B cell (primary cell): ENCODE measurements around the gene PTGIR. TPM values are rescaled to one million over a fixed set of nuclear protein-coding genes. Genes with fewer than 3 reads are reported as not detected.

Source experiments
- ATAC-seq: fragments of 200-7000 bp; cut with Tn5 transposase; one replicate; pipeline ENCODE4 v1.10.0; 2021; ENCODE audit warnings: low read depth, mild to moderate bottlenecking, moderate number of reproducible peaks, moderate library complexity
- CTCF ChIA-PET: fragments of 350-600 bp; sonication (Branson Sonifier 250); formaldehyde crosslinking; loops from one replicate; lab custom pipeline; 2021; ENCODE audit warnings: antibody characterized with exemption, inconsistent platforms; lab: Charles Lee
- POLR2A ChIA-PET: fragments of 350-600 bp; sonication (Branson Sonifier 250); formaldehyde crosslinking; loops from one replicate; lab custom pipeline; 2021; ENCODE audit warnings: antibody characterized with exemption; lab: Charles Lee
- DNase-seq: peaks from one replicate; pipeline ENCODE4 v3.0.0; 2013
- H2AFZ ChIP-seq: 2 replicates; pipeline ENCODE4 v1.6.1; 2012; ENCODE audit warnings: mild to moderate bottlenecking, low read depth, low read length; ENCODE audit not compliant: insufficient read depth, poor library complexity, severe bottlenecking
- H3K27ac ChIP-seq, 2 donors: 1 replicate in 1 of 2; 2 replicates in 1 of 2; pipeline ENCODE4 v1.5.1; 2012 to 2013; ENCODE audit warnings: low read length in 2 of 2, mild to moderate bottlenecking in 2 of 2, moderate library complexity in 1 of 2
- H3K27me3 ChIP-seq, 4 experiments: fragments of 200-600 bp in 1 of 4; sonication (generic) in 1 of 4; replicated peaks in 1 of 4; 1 replicate in 2 of 4; 2 replicates in 2 of 4; pipeline versions ENCODE4 v1.6.1 to v1.7.0; 2013 to 2016; ENCODE audit warnings: low read length in 3 of 4, mild to moderate bottlenecking in 2 of 4, mixed read lengths in 1 of 4, moderate library complexity in 1 of 4; ENCODE audit not compliant: insufficient read depth in 4 of 4, control insufficient read depth in 3 of 4; ENCODE audit errors: control extremely low read depth in 1 of 4
- H3K36me3 ChIP-seq, 2 experiments: replicated peaks in 1 of 2; 1 replicate in 1 of 2; 2 replicates in 1 of 2; pipeline versions ENCODE4 v1.6.1 to v1.7.1; 2013; ENCODE audit warnings: low read length in 1 of 2; ENCODE audit not compliant: insufficient read depth in 2 of 2, control insufficient read depth in 1 of 2; ENCODE audit errors: control extremely low read depth in 1 of 2, extremely low read depth in 1 of 2
- H3K4me1 ChIP-seq, 2 donors: fragments of 200-600 bp in 1 of 2; sonication (generic) in 1 of 2; 1 replicate in 1 of 2; 2 replicates in 1 of 2; pipeline versions ENCODE4 v1.5.1 to v1.6.1; 2013 to 2017; ENCODE audit warnings: low read length in 2 of 2; ENCODE audit not compliant: control insufficient read depth in 2 of 2, insufficient read depth in 2 of 2
- H3K4me2 ChIP-seq: replicated peaks from 2 replicates; pipeline ENCODE3; 2012; ENCODE audit warnings: mild to moderate bottlenecking, low read depth, low read length; ENCODE audit not compliant: poor library complexity, severe bottlenecking
- H3K4me3 ChIP-seq, 5 experiments: fragments of 200-600 bp in 1 of 5; sonication (generic) in 1 of 5; 1 replicate in 3 of 5; 2 replicates in 2 of 5; pipeline versions ENCODE4 v1.5.1 to v1.7.0; 2011 to 2016; ENCODE audit warnings: low read length in 4 of 5, mild to moderate bottlenecking in 4 of 5, low read depth in 2 of 5, control low read depth in 1 of 5, moderate library complexity in 1 of 5; ENCODE audit not compliant: insufficient read depth in 1 of 5; ENCODE audit errors: control extremely low read depth in 1 of 5, extremely low read depth in 1 of 5
- H3K79me2 ChIP-seq: fragments of 200-600 bp; sonication (generic); one replicate; pipeline ENCODE4 v1.6.0; 2016; ENCODE audit warnings: low read length; ENCODE audit not compliant: control insufficient read depth, insufficient read depth
- H3K9ac ChIP-seq: fragments of 200-600 bp; sonication (generic); 2 replicates; pipeline ENCODE4 v1.6.1; 2017; ENCODE audit warnings: mild to moderate bottlenecking, low read length, moderate library complexity
- H3K9me3 ChIP-seq, 3 donors: one replicate each; pipeline versions ENCODE4 v1.6.1 to v1.7.1; 2013; ENCODE audit warnings: low read length in 2 of 3; ENCODE audit not compliant: control insufficient read depth in 2 of 3, insufficient read depth in 1 of 3; ENCODE audit errors: control extremely low read depth in 1 of 3
- H4K20me1 ChIP-seq: 2 replicates; pipeline ENCODE4 v1.6.0; 2012; ENCODE audit warnings: mild to moderate bottlenecking, low read length; ENCODE audit not compliant: insufficient read depth, control insufficient read depth, poor library complexity, severe bottlenecking
- H3K27ac Mint-ChIP-seq: one replicate; pipeline ENCODE4 v1.8.0; 2021; ENCODE audit warnings: mixed read lengths
- H3K27me3 Mint-ChIP-seq: one replicate; pipeline ENCODE4 v1.8.0; 2021; ENCODE audit warnings: mixed read lengths
- H3K4me1 Mint-ChIP-seq: one replicate; pipeline ENCODE4 v1.8.0; 2021; ENCODE audit warnings: mixed read lengths
- H3K4me3 Mint-ChIP-seq: one replicate; pipeline ENCODE4 v1.8.0; 2021; ENCODE audit warnings: mixed read lengths
- H3K9me3 Mint-ChIP-seq: one replicate; pipeline ENCODE4 v1.8.0; 2022; ENCODE audit warnings: mixed read lengths; ENCODE audit not compliant: insufficient read depth
- CTCF ChIP-seq: fragments of 200-600 bp; IDR thresholded peaks from one replicate; pipeline ENCODE4 v1.8.0; 2022; ENCODE audit warnings: antibody characterized with exemption, mild to moderate bottlenecking
- EZH2 ChIP-seq: IDR thresholded peaks from 2 replicates; pipeline ENCODE4 v1.6.1; 2012; ENCODE audit warnings: borderline replicate concordance, low read depth, mild to moderate bottlenecking, moderate library complexity, low read length; ENCODE audit not compliant: insufficient read depth, poor library complexity, severe bottlenecking
- WGBS: methylation state at CpG from one replicate; pipeline ENCODE4 v1.1.5; 2013; ENCODE audit warnings: missing lambda C conversion rate; ENCODE audit not compliant: insufficient coverage; 5-methylcytosine and 5-hydroxymethylcytosine counted together
- intact Hi-C: fragments of 100-400 bp; cut with micrococcal nuclease; formaldehyde crosslinking; loops from one replicate; pipeline ENCODE4 v1.10.0; 2022
- polyA plus RNA-seq: library from polyadenylated mRNA; depleted of rRNA; stranded (reverse); fragments of >200 nt; gene quantifications from 2 replicates; pipeline ENCODE4 v1.2.3, GENCODE V29; 2012
- total RNA-seq, 2 donors: library from RNA; stranded (reverse); fragments of 120-200 nt in 1 of 2; gene quantifications; 1 replicate in 1 of 2; 2 replicates in 1 of 2; pipeline versions ENCODE4 v1.2.3 to v1.2.4, GENCODE V29; 2013 to 2022

Gene PTGIR
- total and polyA plus RNA-seq, 2 donors (not counting 1 experiment from before 2014, with no cell fraction given), result 1.9 to 2.1 TPM

GRCh38 chr19:46610851-46611770 is 13.8 kb downstream of the PTGIR start:
- TF ChIP-seq EZH2 (no peak), CTCF (no peak)
- ATAC-seq, result peak; percentile 13
- WGBS, result 72% methylated on average over 13 of the region's 17 CpGs
- no peaks in the 10 kb centered on the region for H3K79me2 ChIP-seq
- H3K27ac Mint-ChIP-seq, result peak overlapping the region; percentile 33
- no peaks in the 10 kb centered on the region for H3K27me3 ChIP-seq
- peaks cover 0 to 7% (median 0%) of the 10 kb centered on the region in 3 donors for H3K9me3 ChIP-seq
- H3K27ac ChIP-seq, result no peak overlapping the region
- ChIA-PET POLR2A (interaction anchor here (0.7 to 3.2 kb wide), 5 partner anchors 9 to 51 kb away, joined by 3 to 19 read pairs (median 4); partner anchors contain the start of genes CALM3 and DACT3), CTCF (interaction anchor here (0.8 to 16.2 kb wide), 9 partner anchors 9 to 139 kb away, joined by 3 to 447 read pairs (median 4); partner anchors contain the start of genes CALM3 and DACT3)
- DNase-seq, result peak; percentile 70
- H3K4me1 Mint-ChIP-seq, result peaks cover 35% of the 10 kb centered on the region
- H4K20me1 ChIP-seq, result peaks cover 40% of the 10 kb centered on the region
- H3K9ac ChIP-seq, result no peak overlapping the region
- H3K9me3 Mint-ChIP-seq, result no peaks in the 10 kb centered on the region
- H3K4me3 ChIP-seq, result no peak overlapping the region
- no peaks in the 10 kb centered on the region for H3K27me3 Mint-ChIP-seq
- intact Hi-C loops, result no loop called here
- H3K36me3 ChIP-seq, result peaks cover 0 to 39% of the 10 kb centered on the region in 2 experiments
- H2AFZ ChIP-seq, result peak overlapping the region; percentile 2
- peak overlapping the region; percentile 55 for H3K4me2 ChIP-seq
- peak overlapping the region; percentile 42 for H3K4me3 Mint-ChIP-seq
- peaks cover 26 to 40% of the 10 kb centered on the region in 2 donors for H3K4me1 ChIP-seq

GRCh38 chr19:46610413-46610775 is 14.5 kb downstream of the PTGIR start:
- DNase-seq, result no peak
- CTCF ChIA-PET, result interaction anchor here (1.2 to 16.2 kb wide), 4 partner anchors 8 to 118 kb away, joined by 3 to 447 read pairs (median 48); partner anchors contain the start of genes CALM3 and DACT3
- H3K4me2 ChIP-seq, result peak overlapping the region; percentile 55
- Mint-ChIP-seq H3K4me1 (peaks cover 33% of the 10 kb centered on the region), H3K27me3 (no peaks in the 10 kb centered on the region), H3K9me3 (no peaks in the 10 kb centered on the region), H3K27ac (no peak overlapping the region), H3K4me3 (no peak overlapping the region)
- no peak for TF ChIP-seq CTCF
- TF ChIP-seq EZH2, result no peak
- H3K27me3 ChIP-seq, result no peaks in the 10 kb centered on the region
- H3K79me2 ChIP-seq, result no peaks in the 10 kb centered on the region
- peaks cover 26 to 36% of the 10 kb centered on the region in 2 donors for H3K4me1 ChIP-seq
- ATAC-seq, result no peak
- POLR2A ChIA-PET, result interaction anchor here (0.7 to 3.2 kb wide), 3 partner anchors 10 to 211 kb away, joined by 3 to 19 read pairs (median 3); partner anchors contain the start of gene CALM3
- no peak overlapping the region for H3K4me3 ChIP-seq
- no CpG with 5 or more reads among the region's 5 CpGs for WGBS
- peaks cover 0 to 7% (median 0%) of the 10 kb centered on the region in 3 donors for H3K9me3 ChIP-seq
- no peak overlapping the region for H2AFZ ChIP-seq
- peaks cover 47% of the 10 kb centered on the region for H4K20me1 ChIP-seq
- H3K27ac ChIP-seq, result no peak overlapping the region
- H3K9ac ChIP-seq, result no peak overlapping the region
- H3K36me3 ChIP-seq, result peaks cover 0 to 44% of the 10 kb centered on the region in 2 experiments
- intact Hi-C loops, result no loop called here
